IPS-20b (cell line): ENCODE results near the gene GDF10.

Experiments
- H3K27ac ChIP-seq: one replicate; pipeline ENCODE4 v1.5.1; 2013; ENCODE audit warnings: low read length
- H3K27me3 ChIP-seq: 2 replicates; pipeline ENCODE4 v1.6.1; 2013; ENCODE audit warnings: mild to moderate bottlenecking, low read length, inconsistent platforms; ENCODE audit not compliant: insufficient read depth
- H3K36me3 ChIP-seq: 2 replicates; pipeline ENCODE4 v1.6.1; 2013; ENCODE audit warnings: low read depth, mild to moderate bottlenecking, inconsistent platforms, low read length, moderate library complexity; ENCODE audit not compliant: insufficient read depth
- H3K4me1 ChIP-seq: 2 replicates; pipeline ENCODE4 v1.6.1; 2013; ENCODE audit warnings: mild to moderate bottlenecking, control low read depth, inconsistent platforms, low read length, moderate library complexity; ENCODE audit not compliant: insufficient read depth
- H3K4me3 ChIP-seq: 2 replicates; pipeline ENCODE4 v1.5.1; 2013; ENCODE audit warnings: mild to moderate bottlenecking, low read length, inconsistent platforms
- H3K9ac ChIP-seq: 2 replicates; pipeline ENCODE4 v1.6.1; 2013; ENCODE audit warnings: low read depth, mild to moderate bottlenecking, inconsistent platforms, low read length, moderate library complexity
- H3K9me3 ChIP-seq: 2 replicates; pipeline ENCODE4 v1.6.1; 2013; ENCODE audit warnings: mild to moderate bottlenecking, low read depth, low read length, inconsistent platforms; ENCODE audit not compliant: insufficient read depth

GDF10 gene

DNA sequence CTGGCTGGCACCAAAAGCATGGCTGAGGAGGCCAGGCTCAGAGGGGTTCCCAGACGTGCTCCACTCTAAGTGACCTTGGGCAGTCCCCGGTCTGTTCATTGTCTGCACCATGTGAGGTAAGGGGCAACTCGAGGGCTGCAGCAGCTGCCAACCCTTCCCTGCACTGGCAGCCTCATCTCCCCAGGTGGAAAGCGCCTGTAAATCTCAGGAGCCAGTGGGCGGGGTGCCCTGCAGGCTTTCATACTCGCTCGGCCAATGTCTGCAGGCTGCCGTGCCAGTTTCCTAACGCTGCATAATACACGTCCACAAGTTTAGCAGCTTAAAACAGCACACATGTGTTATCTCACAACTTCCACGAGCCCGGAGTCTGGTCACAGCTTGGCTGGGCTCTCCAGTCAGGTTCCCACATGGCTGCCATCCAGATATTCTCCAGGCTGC is 12.6 kb upstream of the GDF10 start:
- H3K4me3 ChIP-seq, result no peak overlapping the region
- H3K27me3 ChIP-seq, result peaks cover 12% of the 10 kb centered on the region; the same call in 1 of the 2 replicates
- H3K36me3 ChIP-seq, result no peaks in the 10 kb centered on the region
- no peak overlapping the region for H3K27ac ChIP-seq
- no peaks in the 10 kb centered on the region for H3K4me1 ChIP-seq
- no peak overlapping the region for H3K9ac ChIP-seq
- H3K9me3 ChIP-seq, result no peaks in the 10 kb centered on the region

DNA sequence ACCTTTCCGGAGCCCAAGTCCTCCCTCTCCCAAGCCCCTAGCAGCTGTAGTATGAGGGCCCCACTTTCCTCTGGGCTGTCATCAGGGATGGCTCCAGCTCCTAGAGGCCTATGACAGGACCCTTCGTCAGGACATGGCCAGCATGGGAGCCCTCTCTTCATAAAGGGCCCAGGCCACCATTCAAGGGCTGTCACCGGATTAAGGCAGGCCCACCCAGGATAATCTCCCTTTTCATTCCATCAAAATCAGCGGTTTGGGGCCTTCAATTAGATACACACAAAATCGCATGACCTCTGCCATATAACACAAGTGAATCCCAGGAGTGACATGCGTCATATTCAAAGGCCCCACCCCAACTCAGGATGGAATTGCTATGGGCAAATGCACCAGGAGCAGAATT is 12.2 kb upstream of the GDF10 start:
- H3K4me1 ChIP-seq, result no peaks in the 10 kb centered on the region
- no peak overlapping the region for H3K4me3 ChIP-seq
- H3K36me3 ChIP-seq, result no peaks in the 10 kb centered on the region
- peaks cover 12% of the 10 kb centered on the region; the same call in 1 of the 2 replicates for H3K27me3 ChIP-seq
- no peak overlapping the region for H3K27ac ChIP-seq
- H3K9ac ChIP-seq, result no peak overlapping the region
- no peaks in the 10 kb centered on the region for H3K9me3 ChIP-seq

DNA sequence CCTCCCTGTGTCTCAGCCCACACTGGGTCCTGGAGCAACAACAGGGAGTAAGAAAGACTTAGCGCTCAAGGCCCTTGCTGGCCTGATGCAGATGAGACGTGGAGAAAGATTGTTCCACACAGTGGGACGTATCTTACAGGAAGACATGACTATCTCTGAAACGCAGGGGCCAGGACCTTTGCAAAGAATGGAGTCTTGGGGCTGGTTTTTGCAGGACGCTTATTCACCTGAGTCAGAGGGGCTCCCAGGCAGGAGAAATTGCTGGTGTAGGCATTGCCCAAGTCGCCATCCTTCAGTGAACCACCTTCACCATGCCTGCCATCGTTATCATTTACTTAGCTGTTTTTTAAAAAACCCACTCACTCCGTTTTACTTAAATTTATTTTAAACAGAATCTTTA is 11.8 kb upstream of the GDF10 start:
- Histone ChIP-seq H3K9me3 (no peaks in the 10 kb centered on the region), H3K4me3 (no peak overlapping the region), H3K36me3 (no peaks in the 10 kb centered on the region), H3K27ac (no peak overlapping the region), H3K27me3 (peaks cover 12% of the 10 kb centered on the region; the same call in 1 of the 2 replicates), H3K9ac (no peak overlapping the region), H3K4me1 (no peaks in the 10 kb centered on the region)

DNA sequence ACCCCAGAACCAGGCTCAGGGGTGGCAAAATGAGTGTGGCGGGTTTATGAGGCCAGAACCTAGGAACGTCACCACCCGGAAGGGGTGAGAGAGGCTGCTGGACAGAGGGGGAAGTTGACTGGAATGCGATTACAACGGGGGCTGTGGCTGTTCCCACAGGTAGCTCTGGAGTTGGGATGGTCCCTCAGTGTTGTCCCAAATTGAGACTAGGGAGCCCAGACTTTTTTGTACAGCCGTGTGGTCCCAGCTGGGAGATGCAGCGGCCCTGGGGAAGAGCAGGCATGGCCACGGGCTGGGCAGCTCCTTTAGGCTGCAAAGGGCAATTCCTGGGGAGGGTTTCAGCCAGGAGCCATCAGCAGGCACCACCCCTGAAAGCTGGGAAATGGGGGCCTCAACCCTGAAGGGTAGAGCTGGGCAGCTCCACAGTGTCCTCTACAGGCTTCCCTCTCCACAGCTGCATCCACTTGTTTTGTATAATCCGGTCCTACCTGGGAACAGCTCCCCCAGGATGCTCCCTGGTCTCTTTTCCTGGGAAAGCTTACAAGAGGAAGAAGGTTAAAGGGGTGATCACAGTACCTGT is 11.0 kb upstream of the GDF10 start:
- no peak overlapping the region for H3K9ac ChIP-seq

DNA sequence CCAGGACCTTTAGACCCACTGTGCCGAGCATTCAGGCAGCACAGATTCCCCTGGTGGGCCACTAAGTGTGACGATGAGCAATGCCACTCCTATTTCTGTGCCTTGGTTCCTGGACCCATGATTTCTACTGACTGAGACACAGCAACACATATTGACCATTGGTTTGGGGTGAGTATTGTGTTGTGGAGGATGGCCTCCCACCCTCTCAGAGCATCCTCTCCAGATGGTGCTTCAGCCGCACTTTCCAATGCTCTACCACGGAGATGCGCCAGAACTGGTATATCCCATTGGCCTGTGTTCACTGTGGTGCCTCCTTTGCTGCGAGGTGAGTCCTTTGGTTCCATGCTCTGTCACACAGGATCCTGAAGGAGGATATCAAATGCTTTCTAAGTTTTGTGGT is 10.1 kb upstream of the GDF10 start:
- Histone ChIP-seq H3K4me1 (no peaks in the 10 kb centered on the region), H3K9ac (no peak overlapping the region), H3K36me3 (no peaks in the 10 kb centered on the region), H3K27ac (no peak overlapping the region), H3K9me3 (no peaks in the 10 kb centered on the region), H3K4me3 (no peak overlapping the region), H3K27me3 (peaks cover 12% of the 10 kb centered on the region; the same call in 1 of the 2 replicates)

More for the DNA sequence above, 11.0 kb upstream of the GDF10 start:
- Histone ChIP-seq H3K9me3 (no peaks in the 10 kb centered on the region), H3K27ac (no peak overlapping the region), H3K4me1 (no peaks in the 10 kb centered on the region), H3K27me3 (peaks cover 12% of the 10 kb centered on the region; the same call in 1 of the 2 replicates), H3K36me3 (no peaks in the 10 kb centered on the region), H3K4me3 (no peak overlapping the region)

DNA sequence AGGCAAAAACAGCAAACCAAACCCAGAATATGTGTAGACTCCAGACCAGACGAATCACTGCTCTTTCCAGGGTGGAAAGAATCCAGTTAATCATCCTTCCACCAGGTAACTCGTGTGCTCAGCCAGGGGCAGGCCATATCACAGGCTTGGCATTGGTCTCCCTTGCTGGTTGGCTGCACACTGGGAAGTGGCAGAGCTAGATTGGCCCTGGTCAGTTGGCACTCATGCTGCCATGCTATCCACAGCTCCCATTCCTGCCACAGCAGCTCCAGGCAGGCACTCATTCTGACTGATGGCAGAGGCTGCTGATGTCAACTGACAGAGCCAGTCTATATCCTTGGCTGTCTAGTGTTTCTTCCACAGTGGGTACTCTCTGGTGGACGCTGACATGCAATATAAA is 9.7 kb upstream of the GDF10 start:
- peaks cover 11% of the 10 kb centered on the region; the same call in 1 of the 2 replicates for H3K27me3 ChIP-seq
- no peak overlapping the region for H3K27ac ChIP-seq
- no peaks in the 10 kb centered on the region for H3K4me1 ChIP-seq
- H3K9me3 ChIP-seq, result no peaks in the 10 kb centered on the region
- H3K4me3 ChIP-seq, result no peak overlapping the region
- H3K36me3 ChIP-seq, result no peaks in the 10 kb centered on the region
- H3K9ac ChIP-seq, result no peak overlapping the region

DNA sequence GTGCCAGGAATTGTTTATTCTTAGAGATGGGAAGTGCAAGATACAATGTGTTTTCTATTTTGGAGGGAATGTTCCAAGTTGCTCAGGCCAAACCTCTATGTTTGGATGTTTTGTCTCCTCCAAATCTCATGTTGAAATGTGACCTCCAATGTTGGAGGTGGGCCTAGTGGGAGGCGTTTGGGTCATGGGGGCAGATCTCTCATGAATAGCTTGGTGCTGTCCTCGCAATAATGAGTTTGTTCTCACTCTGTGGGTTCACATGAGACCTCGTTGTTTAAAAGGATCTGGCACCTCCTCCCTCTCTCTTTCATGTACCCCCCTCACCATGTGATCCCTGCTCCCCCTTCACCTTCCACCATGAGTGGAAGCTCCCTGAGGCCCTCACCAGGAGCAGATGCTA is 8.3 kb upstream of the GDF10 start:
- H3K9me3 ChIP-seq, result no peaks in the 10 kb centered on the region
- H3K27me3 ChIP-seq, result no peaks in the 10 kb centered on the region; the same call in 1 of the 2 replicates
- no peak overlapping the region for H3K4me3 ChIP-seq
- no peaks in the 10 kb centered on the region for H3K36me3 ChIP-seq
- no peak overlapping the region for H3K9ac ChIP-seq
- H3K4me1 ChIP-seq, result no peaks in the 10 kb centered on the region; the same call in 1 of the 2 replicates
- H3K27ac ChIP-seq, result no peak overlapping the region

DNA sequence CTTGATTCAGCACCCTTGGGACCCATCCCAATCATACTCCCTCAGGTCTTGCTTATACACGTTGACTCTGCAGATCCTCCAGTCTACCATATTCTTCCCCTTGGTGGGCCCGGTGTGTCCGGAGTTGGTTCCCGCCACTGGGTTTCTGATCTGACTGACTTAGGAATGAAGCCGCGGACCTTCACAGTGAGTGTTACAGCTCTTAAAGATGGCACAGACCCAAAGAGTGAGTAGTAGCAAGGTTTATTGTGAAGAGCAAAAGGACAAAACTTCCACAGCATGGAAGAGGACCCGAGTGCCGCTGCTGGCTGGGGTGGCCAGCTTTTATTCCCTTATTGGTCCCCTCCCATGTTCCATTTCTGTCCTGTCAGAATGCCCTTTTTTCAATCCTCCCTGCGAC is 5.9 kb upstream of the GDF10 start:
- Histone ChIP-seq H3K27me3 (peaks cover 23% of the 10 kb centered on the region), H3K4me3 (no peak overlapping the region), H3K9me3 (no peaks in the 10 kb centered on the region), H3K9ac (no peak overlapping the region), H3K27ac (no peak overlapping the region), H3K36me3 (no peaks in the 10 kb centered on the region), H3K4me1 (no peaks in the 10 kb centered on the region; the same call in 1 of the 2 replicates)

DNA sequence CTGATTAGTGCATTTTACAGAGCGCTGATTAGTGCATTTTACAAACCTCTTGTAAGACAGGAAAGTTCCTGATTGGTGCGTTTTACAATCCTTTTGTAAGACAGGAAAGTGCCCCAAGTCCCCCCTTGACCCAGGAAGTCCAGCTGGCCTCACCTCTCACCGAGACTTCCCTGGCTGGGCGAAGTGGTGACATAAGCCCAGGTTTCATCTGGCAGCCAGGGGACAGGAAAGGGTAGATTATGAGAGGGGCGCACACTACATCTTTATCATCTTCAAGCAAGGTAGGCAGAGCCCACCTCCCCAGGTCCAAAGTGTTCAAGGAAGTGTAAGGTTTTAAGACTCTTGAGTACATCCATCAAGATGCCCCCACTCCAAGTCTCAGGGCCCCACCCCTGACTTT is 5.5 kb upstream of the GDF10 start:
- no peak overlapping the region for H3K9ac ChIP-seq
- H3K36me3 ChIP-seq, result no peaks in the 10 kb centered on the region
- peaks cover 28% of the 10 kb centered on the region for H3K27me3 ChIP-seq
- H3K4me3 ChIP-seq, result no peak overlapping the region
- no peaks in the 10 kb centered on the region; the same call in 1 of the 2 replicates for H3K4me1 ChIP-seq
- no peaks in the 10 kb centered on the region for H3K9me3 ChIP-seq
- H3K27ac ChIP-seq, result no peak overlapping the region

DNA sequence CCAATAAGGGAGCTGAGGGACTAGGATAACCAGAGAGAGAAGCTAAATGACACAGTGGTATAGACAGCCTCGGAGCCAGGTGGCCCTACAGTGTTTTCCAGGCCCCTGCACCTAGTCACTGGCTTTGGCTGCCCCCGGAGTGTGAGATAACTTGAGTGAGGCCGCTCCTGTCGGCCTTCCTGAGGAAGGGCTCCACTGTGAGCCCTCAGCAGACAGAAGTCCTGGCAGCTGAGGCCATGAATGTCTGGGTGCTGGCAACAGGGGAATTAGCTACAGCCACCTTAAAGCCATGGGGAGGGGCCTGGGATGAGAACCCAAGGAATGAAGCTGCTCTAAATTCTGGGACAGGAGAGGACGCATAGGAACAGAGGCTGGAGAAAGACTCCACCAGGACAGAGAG is 4.6 kb upstream of the GDF10 start:
- Histone ChIP-seq H3K27ac (no peak overlapping the region), H3K9me3 (no peaks in the 10 kb centered on the region), H3K27me3 (peaks cover 37% of the 10 kb centered on the region), H3K4me1 (no peaks in the 10 kb centered on the region; the same call in 1 of the 2 replicates), H3K9ac (no peak overlapping the region), H3K36me3 (no peaks in the 10 kb centered on the region), H3K4me3 (no peak overlapping the region)

DNA sequence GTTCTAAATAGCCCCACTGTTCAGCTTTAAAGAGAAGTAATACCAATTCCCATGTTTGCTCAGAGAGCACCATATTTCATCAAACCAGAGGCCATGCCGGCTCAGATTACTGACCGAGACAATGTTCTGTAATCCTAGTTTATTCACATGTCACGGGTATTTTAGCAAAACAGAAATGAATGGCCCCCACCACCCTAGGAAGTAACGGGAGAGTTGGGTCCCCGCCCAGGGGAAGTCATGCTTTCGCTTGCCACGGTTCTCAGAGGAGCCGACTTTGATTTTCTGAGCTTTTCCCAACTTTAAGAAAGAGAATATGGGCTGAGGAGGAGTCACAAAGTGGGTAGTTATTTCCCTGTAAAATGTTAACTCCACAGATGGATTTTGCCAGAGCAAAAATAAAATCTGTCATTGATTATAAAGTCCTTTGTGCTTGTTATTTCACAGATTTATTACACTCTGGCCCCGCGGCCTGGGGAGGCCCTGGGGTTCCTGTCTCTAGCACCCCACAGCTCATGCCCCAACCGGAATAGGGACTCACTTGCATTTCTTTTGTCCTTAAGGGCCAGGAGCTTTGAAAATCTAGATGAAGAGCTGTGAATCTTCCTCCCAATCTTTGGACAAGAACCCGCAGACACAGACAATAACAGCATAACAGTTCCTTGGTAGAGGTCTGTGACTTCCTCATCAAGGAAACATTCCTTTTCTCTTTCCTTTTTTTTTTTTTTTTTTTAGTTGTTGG is 3.7 kb upstream of the GDF10 start:
- Histone ChIP-seq H3K27ac (no peak overlapping the region), H3K4me3 (no peak overlapping the region), H3K9ac (no peak overlapping the region), H3K36me3 (no peaks in the 10 kb centered on the region), H3K4me1 (no peaks in the 10 kb centered on the region; the same call in 1 of the 2 replicates), H3K9me3 (no peaks in the 10 kb centered on the region), H3K27me3 (peaks cover 46% of the 10 kb centered on the region)

DNA sequence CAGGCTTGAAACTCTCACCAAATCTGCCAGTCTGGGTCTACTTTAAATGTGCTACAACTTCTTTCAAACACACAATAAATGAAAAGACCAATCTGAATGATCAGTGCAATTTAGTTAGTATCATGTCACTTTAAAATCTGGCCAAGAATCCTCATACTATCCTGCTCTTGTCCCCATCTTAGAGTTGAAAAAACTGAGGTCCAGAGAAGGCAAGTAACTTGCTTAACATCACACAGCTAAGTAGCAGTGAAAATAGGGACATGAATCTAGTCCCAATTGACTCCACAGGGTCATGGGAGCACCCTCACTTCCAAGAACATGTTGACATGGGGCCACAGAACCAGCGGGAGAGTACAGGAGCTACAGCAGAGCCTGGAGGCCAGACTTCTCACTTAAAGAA is 3.1 kb upstream of the GDF10 start:
- no peak overlapping the region for H3K27ac ChIP-seq
- no peak overlapping the region for H3K9ac ChIP-seq
- no peak overlapping the region for H3K4me3 ChIP-seq
- H3K4me1 ChIP-seq, result no peaks in the 10 kb centered on the region; the same call in 1 of the 2 replicates
- H3K36me3 ChIP-seq, result no peaks in the 10 kb centered on the region
- H3K27me3 ChIP-seq, result peaks cover 52% of the 10 kb centered on the region
- no peaks in the 10 kb centered on the region for H3K9me3 ChIP-seq
